ENCODE measurements around the gene ADAMTS16.

Gene ADAMTS16

DNA sequence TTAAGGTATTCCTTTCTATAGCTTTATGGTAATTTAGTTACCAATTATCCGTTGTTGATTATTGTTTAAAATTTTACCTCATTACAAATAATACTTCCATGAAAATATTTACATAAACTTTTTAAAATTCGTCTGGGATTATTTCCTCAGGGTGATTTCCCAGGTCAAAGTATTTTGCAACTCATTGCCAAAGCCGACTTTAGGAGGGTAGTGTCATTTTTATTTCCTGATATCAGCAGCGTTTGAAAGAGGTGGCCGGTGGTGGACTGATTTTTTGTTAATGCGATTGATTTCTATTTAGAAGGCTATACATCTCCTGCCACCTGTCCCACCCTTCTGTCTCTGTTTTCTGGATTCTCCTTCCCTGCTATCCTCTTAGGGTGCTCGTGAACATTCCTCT is 4.3 kb downstream of the ADAMTS16 start:
- DNase-seq (ENCODE audit: low read depth) = no peak

DNA sequence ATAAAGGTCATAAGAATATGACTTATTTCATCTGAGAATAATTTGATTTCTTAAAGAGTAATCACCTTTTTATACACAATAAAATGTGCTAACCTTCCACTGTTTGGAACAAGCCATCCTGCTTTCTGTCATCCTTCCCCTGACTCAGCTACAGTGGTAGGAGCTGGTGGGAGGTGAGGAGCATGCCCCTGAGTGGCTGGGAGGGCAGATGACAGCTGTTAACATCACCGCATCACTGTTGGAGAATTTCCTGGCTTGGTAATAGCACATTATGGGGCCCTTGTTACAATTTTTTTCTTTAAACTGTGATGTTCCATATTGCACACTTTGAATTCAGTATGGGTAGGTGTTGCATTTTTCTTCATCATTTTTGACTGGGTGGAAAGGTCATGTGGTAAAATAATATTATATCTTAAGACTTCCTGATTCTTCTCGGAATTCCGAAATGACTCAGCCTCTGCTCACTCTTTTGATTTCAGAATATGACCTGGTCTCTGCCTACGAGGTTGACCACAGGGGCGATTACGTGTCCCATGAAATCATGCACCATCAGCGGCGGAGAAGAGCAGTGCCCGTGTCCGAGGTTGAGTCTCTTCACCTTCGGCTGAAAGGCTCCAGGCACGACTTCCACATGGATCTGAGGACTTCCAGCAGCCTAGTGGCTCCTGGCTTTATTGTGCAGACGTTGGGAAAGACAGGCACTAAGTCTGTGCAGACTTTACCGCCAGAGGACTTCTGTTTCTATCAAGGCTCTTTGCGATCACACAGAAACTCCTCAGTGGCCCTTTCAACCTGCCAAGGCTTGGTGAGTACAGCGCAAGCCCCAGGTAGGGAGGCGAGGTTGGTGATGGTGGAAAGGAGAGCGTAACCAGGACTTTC is 5.8 kb downstream of the ADAMTS16 start:
- no peak for DNase-seq (ENCODE audit: low read depth)

DNA sequence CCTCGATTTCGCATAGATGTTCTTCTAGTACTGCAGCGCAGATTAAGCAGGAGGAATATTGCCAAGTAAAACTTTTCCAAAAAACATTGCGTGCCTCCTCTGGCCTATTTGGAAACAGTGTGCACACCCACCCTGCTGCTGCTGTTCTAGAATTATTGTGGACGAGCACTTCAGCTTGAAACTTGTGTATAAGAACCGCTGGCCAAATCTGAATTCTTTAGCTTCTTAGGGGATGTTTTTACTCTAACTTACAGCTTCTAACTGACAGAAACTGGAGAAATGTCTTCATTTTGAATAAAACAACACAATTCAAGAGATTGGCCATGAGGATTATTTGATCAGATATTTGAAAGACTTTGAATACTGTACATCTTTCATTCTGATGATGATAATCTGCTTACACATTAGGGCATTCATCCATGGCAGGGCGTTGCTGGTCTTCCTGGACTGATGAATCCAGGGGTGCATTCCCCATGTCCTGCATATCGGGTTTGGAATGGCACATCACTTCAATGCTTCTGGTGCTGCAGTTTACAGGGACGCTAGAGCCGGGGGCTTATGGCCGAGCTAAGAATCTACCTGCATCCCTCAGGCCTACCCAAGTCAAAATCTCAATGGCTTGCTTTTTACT is 6.5 kb downstream of the ADAMTS16 start:
- DNase-seq (ENCODE audit: low read depth) = no peak

DNA sequence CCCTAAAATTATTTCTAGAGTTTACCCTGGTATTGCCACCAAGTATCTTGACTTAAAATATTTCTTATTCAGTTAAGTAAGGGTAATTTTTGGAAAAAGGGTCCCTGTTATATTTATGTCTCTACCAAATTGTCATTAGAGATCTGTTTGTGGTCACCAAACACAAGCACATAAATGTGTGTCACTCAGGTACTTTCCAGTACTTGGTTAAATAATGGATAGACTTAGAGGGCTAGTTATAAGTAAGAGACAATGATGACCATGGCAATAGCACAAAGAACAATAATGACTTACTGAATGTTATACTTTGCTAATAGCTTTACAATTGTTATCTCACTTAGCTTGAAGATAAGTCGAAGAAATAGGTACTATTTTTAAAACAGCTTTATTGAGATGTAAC is 9.0 kb downstream of the ADAMTS16 start:
- no peak for DNase-seq (ENCODE audit: low read depth)

DNA sequence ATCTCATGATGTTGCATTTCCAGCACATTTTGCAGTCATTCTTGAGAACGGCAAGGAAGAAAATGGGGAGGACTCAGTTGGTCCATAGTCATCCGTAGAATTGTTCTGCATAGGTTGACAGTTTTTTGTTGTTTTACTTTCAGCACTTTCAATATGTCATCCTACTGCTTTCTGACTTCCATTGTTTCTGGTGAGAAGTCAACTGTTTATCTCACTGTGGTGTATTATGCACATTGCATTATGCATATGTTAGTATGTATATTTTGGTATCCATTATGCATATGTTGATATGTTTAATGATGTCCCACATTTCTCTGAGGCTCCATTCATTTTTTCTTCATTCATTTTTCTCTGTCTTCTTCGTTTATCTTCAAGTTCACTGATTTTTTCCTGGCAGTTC is 10.5 kb downstream of the ADAMTS16 start:
- no peak for DNase-seq (ENCODE audit: low read depth)

DNA sequence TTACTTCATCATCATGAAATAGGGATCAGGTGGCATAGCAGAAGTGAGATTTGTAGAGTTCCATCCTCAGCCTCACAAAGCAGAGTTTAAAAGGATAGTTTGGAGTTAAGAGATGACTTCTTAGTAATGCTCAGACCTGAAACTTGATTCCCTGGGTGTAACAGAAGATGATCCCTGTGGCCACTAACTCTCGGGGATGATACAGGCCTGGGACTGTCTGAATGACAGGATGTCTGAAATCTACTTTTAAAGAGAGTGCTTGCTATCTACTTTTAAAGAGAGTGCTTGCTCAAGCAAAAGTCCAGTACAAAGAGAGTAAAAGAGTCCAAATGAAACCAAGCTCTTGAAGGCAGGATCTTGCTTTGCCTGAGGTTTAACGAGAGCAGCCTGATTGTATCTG is 14.6 kb downstream of the ADAMTS16 start:
- DNase-seq (ENCODE audit: low read depth) = no peak

DNA sequence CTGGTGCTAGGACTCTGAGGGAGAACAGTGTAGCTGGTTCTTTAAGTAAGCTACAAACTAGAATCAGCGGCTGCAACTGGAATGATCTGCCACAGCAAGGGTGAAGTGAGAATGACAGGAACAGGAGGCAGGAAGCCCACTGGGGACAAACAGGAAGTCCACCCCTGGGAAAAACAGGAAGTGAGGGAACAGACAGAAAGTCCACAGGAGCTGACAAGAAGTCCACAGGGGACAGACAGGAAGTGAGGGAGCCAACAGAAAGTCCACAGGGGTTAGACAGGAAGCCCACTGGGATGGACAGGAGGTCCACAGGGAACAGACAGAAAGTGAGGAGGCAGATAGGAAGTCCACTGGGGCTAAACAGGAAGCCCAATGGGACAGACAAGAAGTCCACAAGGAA is 15.5 kb downstream of the ADAMTS16 start:
- DNase-seq (ENCODE audit: low read depth) = no peak

DNA sequence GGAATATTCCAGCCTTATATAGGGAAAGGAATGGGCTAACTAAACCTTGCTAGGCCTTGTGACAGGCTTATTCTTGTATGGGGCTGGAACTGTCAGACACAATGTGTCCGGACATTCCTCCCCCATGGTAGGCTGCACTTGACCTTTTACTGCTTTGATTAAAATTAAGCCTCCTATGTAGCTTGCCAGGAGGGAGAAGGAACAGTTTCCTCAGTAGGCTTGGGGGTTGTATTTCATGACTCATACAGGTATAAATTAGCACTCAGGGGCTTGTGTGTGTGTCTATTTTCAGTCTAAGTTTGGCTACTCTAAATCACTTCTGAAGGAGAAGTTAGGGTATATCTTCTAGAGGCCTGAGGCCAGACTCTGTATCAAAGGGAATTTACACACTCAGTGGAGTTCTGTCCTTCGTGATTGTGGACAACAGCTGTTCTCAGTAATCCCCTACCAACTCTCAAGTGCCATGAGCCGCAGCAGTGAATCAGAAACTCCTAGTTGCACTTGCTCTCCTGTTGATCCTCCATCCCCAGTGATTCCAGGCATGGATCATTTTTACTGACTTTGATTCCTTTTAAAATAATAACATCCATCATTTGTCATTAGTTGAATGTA is 16.4 kb downstream of the ADAMTS16 start:
- no peak for DNase-seq (ENCODE audit: low read depth)

DNA sequence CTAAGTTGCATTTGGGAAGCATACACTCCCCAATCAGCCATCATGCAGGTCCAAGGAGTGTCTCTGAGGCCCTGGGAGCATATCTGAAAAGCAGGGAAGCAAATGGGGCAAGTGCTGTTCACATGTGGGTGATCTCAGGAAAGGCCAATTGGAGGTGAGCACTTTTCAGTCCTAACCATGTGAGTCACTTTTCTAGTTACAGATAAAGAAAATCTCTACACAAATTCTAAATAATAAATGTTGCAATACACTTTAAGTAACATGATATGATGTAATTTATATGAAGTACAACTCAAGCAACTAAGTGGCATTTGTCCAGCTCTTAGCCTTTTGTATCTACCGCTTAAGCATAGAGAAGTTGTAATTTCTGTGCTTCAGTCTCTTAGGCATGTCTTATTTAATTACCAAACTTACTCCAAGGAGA is 18.4 kb downstream of the ADAMTS16 start:
- DNase-seq (ENCODE audit: low read depth) = no peak

DNA sequence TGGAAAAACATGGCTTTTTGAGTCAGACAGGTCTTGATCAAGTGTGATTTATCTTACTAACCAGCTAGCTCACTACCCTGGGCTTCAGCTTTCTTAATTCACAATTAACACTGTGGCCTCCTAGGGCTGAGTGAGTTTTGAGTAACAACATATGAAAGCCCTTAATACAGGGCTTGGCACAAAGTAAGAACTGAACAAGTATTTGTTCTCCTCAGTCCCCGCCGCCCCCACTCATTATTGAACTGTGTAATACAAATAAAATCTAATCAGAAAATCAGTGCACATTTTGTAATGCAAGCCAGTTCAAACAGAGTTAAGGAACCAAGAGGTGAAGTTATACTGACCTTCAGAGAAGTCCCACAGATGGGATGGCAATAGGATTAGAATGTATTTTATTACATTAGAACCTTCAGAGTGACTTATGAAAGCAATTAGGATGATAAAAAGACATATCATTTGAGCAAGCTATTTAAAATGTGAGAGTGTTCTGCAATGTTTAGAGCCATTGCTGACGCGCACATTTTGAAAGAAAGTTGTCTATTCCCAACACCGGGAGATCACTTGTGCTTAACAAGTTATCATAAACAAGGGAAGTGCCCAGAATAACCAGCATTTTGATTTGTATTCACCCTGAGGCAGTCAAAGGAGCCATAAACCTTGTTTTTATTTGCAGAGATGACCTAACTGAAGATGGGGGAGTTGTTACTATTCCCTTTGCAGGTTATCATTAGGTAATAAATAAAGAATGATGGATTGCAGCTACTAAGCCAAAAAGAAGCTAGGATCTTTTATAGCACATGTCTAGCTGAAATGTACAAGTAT is 19.4 kb downstream of the ADAMTS16 start:
- DNase-seq (ENCODE audit: low read depth) = no peak

DNA sequence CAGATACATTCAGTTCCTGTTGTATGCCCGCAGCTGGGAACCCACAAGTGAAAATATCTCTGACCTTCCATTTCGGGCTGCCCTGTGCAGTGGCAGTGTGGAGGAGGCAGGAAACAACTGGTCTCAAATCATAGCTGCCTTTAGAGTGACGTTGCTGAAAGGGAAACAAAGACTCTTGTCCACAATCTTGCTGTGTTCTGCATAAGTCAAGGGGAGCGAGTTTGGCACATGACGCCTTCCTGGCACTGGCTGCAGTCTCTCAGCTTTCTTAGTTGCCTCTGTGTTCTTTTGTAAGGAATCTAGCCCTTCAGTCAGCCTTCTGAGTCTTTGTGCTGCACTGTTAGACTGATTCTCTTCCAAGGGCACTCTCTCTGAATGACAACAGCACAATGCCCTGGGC is 24.0 kb downstream of the ADAMTS16 start:
- DNase-seq (ENCODE audit: low read depth) = no peak

DNA sequence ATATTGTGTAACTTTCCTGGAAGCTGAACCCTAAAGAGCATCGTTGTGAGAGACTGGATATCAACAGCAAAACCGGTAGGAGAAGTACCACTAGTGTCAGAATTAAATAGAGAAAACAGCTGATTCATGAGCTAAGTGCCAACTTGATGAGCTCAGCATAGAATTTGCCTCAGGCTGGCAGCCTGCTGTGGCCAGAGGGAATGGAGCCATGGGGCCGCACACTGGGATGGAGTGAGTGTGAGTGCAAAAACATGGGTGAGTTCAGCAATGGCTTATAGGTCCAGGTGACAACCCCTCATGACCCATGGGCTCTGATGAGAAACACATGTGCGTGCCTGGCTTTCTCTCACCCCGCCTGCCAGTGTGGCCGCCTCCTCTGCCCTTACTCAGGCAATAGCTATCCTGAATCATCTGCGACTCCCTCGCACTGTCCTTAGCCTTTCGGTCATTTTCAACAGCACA is 25.4 kb downstream of the ADAMTS16 start:
- no peak for DNase-seq (ENCODE audit: low read depth)

DNA sequence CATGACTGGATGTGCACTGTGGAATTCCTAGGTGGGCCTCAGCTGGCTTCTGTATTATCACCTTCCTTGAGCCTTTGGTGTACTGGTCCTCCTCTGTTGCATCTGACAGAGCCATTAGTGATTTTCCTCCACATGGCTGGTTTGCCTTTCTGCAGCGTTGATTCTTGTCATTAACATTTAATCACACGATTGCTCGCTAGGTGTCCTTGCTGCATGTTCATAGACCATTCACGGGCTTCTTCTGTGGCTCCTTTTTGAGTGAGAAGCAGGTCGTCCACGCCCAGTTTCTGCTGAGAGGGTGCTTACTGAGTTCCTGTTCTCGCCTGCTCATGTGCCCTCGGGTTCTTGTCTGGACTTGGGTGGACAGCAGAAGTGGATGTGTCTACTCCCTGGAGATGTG is 29.3 kb downstream of the ADAMTS16 start:
- DNase-seq (ENCODE audit: low read depth) = no peak

DNA sequence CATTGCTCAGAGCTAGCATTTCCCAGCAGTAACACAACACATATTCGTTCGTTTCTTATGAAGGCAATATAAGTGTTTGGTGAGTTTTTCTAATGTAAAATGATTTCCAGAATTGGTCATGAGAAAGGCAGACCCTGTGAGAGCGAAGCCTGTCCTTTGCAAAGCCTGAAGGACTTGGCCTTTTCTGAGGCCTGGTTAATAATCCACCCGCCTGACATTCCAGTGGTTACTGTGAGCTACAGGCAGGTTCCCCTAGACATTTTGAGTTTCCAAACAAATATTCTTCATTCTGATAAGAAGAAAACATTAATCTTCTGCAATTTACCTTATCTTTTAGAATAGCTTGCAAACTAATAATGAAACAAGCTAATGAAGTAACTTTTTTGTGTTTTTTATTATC is 38.0 kb downstream of the ADAMTS16 start:
- no peak for DNase-seq (ENCODE audit: low read depth)

DNA sequence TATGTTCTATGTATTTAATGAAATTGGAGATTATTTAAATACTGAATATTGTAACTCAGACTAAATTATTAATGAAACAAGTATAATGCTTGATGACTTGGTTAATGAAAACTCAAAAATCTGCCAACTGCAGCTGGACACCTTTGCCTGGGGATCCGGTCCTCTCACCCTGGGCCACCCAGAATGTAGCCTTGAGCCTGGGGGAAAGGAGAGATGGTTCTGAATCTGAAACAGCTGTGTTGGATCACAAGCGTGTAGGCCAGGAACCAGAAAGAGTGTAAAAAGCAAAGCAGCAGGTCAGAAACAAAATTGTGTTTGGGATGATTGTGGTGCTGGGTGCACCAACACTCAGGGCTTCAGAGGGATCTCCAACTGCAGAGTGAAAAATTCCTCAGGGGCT is 38.5 kb downstream of the ADAMTS16 start:
- no peak for DNase-seq (ENCODE audit: low read depth)

DNA sequence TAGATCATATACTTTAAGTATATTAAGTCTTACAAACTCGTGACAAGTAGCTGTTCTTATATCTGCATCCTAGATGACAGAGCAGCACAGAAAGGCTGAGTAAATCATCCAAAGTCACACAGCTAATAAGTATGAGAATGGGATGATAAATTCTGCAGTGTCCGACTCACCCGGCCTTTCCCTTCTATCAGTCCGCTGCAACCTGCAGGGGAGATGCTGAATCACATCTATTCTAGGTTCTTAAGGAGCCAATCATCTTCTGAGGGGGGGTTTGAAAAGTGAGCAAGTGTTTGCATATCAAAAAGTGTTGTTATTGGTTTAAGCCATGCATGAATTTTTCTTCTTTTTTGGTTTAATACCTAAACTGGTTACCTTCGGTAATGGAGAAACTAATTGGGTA is 38.9 kb downstream of the ADAMTS16 start:
- no peak for DNase-seq (ENCODE audit: low read depth)

DNA sequence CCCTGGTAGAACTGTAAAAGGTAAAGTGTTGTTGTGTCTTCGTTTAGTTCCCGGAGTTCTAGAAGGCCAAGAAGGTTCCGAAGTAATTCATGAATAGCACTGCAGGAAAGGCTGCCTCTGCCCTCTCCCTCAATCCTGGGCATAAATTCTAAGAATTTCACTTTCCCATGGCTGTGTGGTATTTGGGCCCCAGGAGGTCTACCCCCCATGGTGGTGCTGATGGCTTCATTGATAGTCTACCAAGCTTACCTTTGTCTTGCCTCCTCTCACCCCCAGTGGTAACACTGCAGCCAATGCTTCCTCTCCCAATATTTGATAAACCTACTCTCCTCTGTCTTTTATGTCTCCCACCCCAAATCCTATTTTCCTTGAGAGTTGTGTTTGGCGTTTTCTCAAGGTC is 39.5 kb downstream of the ADAMTS16 start:
- DNase-seq (ENCODE audit: low read depth) = no peak

DNA sequence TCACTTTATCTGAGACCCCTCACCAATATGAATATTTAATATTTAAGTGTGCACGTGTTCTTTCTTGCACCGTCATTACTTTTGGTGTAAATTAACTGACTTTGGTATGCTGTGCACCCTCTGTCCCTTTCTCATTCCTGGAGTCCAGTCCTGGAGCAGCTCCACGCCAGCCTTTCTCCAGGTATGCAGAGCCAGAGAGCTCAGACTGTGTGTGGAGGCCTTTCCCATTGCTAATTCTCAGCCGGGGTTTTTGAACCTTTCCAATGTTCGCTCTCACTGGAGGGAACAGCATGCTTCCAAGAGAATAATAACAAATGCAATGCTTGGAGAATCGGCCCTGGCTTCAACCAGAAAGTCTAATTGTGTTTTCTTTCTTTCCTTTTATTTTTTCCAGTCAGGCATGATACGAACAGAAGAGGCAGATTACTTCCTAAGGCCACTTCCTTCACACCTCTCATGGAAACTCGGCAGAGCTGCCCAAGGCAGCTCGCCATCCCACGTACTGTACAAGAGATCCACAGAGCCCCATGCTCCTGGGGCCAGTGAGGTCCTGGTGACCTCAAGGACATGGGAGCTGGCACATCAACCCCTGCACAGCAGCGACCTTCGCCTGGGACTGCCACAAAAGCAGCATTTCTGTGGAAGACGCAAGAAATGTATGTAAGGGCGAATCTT is 41.7 kb downstream of the ADAMTS16 start:
- DNase-seq (ENCODE audit: low read depth) = no peak

DNA sequence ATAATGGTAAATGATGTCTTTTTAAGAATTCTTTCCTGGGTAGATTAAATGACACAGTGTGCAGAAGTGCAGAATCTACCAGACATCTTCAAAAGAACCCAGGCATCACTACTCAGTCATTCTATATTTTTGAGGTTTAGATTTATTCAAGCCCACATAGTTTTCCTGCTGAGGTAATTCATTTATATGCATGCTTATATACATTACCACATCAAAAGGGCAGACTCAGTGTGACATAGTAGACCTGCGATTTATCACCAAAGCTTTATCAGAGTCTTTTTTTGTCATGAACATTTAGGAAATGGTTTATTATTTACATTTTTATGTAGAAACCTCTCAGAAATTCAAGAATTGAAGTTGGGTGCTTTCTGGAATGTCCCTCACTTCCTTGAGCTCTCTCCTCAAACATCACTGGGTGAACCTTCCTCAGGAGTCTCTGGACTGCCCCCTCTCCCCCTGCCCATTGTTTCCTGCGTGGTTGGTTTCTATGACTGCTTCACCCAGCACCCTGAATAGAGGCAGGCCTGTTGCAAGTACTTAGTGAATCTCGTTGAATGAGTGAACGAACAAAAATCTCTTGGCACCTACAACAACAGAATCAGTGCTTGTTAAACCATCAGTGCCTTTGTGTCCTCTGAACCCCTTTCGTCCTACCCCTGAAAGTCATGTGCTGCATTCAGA is 42.5 kb downstream of the ADAMTS16 start:
- no peak for DNase-seq (ENCODE audit: low read depth)

DNA sequence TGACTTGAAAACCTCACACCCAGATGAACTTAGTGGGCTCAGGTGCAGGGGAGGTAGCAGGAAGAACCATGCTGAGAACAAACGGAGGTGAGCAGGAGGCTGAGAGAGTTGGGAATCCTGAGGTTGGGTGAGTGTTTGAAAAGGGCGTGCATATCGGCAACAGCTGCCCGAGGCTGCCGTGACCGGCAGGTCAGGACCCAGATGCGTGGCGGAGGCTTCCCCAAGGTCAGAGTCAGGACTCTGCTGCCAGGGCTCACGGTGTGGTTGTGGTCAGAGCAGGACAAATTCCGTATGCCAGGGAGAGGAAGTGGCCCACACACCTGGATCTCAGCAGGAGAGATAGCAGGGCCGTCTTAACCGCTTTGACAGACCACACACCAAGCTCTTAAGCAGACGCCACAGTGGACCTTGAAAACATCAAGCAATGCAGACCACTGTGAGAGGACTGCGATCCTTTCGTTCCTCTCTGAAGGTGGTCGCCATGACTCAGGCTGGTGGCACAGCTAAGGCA is 43.1 kb downstream of the ADAMTS16 start:
- no peak for DNase-seq (ENCODE audit: low read depth)

DNA sequence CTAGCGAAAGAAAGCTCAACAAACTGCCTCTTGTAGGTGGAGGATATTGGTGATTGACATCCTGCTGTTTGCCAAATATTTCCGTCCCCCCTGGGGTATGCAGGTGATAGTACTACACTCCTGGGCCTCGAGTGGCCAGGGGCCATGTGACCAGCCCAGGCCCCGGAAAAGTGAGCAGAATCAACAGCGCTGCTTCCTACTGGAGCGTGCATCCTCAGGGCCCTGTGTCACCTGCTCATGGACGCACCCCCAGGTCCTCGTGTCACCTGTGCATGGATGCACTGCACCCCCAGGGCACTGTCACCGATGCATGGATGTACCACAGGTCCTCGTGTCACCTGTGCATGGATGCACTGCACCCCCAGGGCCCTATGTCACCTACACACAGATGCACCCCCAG is 43.8 kb downstream of the ADAMTS16 start:
- DNase-seq (ENCODE audit: low read depth) = no peak

Data from stimulated activated CD8-positive, alpha-beta memory T cell treated with anti-CD3 and anti-CD28 coated beads, Interleukin-4, amount 100 ng/mL, for 24 hours (primary cell).